HUES64 (cell line): Measurements from ENCODE around the gene PAN3.
A peak's percentile ranks its signal among the peaks of the same experiment; 100 is the strongest.

Source experiments
- H3K27ac ChIP-seq: 2 replicates; pipeline ENCODE4 v1.7.0; 2013; ENCODE audit warnings: low read depth, low read length, inconsistent platforms
- H3K27me3 ChIP-seq: 2 replicates; pipeline ENCODE4 v1.6.1; 2013; ENCODE audit warnings: mild to moderate bottlenecking, low read length; ENCODE audit not compliant: insufficient read depth
- H3K36me3 ChIP-seq: 2 replicates; pipeline ENCODE4 v1.6.1; 2013; ENCODE audit warnings: mild to moderate bottlenecking, low read length; ENCODE audit not compliant: insufficient read depth
- H3K4me1 ChIP-seq: 2 replicates; pipeline ENCODE4 v1.6.1; 2013; ENCODE audit warnings: mild to moderate bottlenecking, low read length, moderate library complexity; ENCODE audit not compliant: insufficient read depth
- H3K4me3 ChIP-seq: 2 replicates; pipeline ENCODE4 v1.5.1; 2013; ENCODE audit warnings: mild to moderate bottlenecking, low read length, moderate library complexity
- H3K9ac ChIP-seq: 2 replicates; pipeline ENCODE4 v1.6.1; 2013; ENCODE audit warnings: mild to moderate bottlenecking, low read depth, low read length
- H3K9me3 ChIP-seq: 2 replicates; pipeline ENCODE4 v1.6.1; 2013; ENCODE audit warnings: low read depth, low read length; ENCODE audit not compliant: insufficient read depth
- WGBS: fragments of 150-250, 120-280 bp; methylation state at CpG from one replicate; pipeline ENCODE4 v1.1.7; 2013; ENCODE audit warnings: missing lambda C conversion rate; 5-methylcytosine and 5-hydroxymethylcytosine counted together

Gene PAN3

GRCh38 chr13:28219408-28220099, 81.2 kb downstream of the PAN3 start:
- Histone ChIP-seq H3K4me1 (no peaks in the 10 kb centered on the region), H3K9me3 (no peaks in the 10 kb centered on the region), H3K27ac (no peak overlapping the region), H3K27me3 (no peaks in the 10 kb centered on the region), H3K9ac (no peak overlapping the region), H3K36me3 (peaks cover 35% of the 10 kb centered on the region), H3K4me3 (no peak overlapping the region)
- 93% methylated on average over 4 of the region's 4 CpGs for WGBS

- H3K27me3 ChIP-seq: no peaks in the 10 kb centered on the region
- no peak overlapping the region for H3K4me3 ChIP-seq
- peaks cover 34% of the 10 kb centered on the region for H3K36me3 ChIP-seq
- H3K27ac ChIP-seq: no peak overlapping the region
- H3K4me1 ChIP-seq: no peaks in the 10 kb centered on the region
- H3K9me3 ChIP-seq: no peaks in the 10 kb centered on the region
- no peak overlapping the region for H3K9ac ChIP-seq
- WGBS: 90% methylated on average over 3 of the region's 4 CpGs
Measured at GRCh38 chr13:28220166-28220565, 81.8 kb downstream of the PAN3 start.

DNA sequence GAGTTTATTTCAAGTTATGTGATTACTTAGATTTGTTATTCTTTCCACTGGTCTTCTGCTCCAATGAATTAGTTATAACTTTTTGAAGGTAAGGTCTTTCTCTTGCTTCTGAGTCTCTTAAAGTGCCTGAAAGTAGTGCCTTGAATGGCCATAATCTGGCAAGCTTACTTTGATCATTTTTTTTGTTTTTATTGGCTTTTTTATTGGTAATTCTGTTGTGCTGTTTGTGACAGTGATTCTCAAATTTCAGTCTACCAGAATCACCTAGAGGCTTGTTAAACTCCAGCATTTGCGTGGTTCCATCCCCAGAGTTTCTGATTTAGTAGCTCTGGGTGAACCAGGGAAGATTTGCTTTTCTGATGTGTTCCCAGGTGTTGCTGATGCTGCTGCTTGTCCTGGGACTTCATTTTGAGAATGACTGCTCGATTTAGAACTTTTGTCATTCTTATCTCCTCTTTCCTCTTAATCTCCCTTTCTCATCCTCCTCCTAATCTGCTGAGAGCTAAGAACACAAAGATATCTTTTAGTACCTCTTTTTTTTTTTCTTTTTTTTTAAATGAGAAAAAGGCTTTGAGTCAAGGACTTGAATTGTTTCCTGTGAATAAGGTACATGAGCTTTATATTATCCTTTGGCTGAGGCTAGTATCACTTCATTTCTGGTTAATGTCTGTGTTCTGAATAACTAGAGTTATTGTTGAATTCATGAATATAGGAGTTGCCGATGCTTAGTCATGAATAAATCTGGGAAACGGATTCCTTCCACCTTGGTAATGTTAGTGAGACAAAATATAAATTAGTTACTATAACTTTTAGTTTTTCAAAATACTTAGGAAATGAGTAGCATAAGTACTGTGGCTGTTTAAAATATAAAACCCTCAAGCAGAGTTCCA, 91.4 kb downstream of the PAN3 start:
- H3K9me3 ChIP-seq: no peaks in the 10 kb centered on the region
- H3K27me3 ChIP-seq: no peaks in the 10 kb centered on the region
- H3K4me3 ChIP-seq: no peak overlapping the region
- peaks cover 28% of the 10 kb centered on the region for H3K4me1 ChIP-seq
- H3K27ac ChIP-seq: peak overlapping the region; percentile 33; the same call in 1 of the 2 replicates
- 0 out of 2 replicates have a peak, but pooled peaks cover 3% of the 10 kb centered on the region for H3K36me3 ChIP-seq
- H3K9ac ChIP-seq: no peak overlapping the region
- 81% methylated on average over 3 of the region's 4 CpGs for WGBS

- Histone ChIP-seq H3K27ac (no peak overlapping the region), H3K9ac (no peak overlapping the region), H3K36me3 (no peaks in the 10 kb centered on the region), H3K4me3 (no peak overlapping the region), H3K9me3 (no peaks in the 10 kb centered on the region), H3K27me3 (no peaks in the 10 kb centered on the region), H3K4me1 (peaks cover 43% of the 10 kb centered on the region)
- 87% methylated on average over 1 of the region's 3 CpGs for WGBS
Measured at GRCh38 chr13:28231642-28232041, 93.3 kb downstream of the PAN3 start.

- Histone ChIP-seq H3K36me3 (peaks cover 32% of the 10 kb centered on the region), H3K27ac (peak overlapping the region; percentile 73; the same call in 1 of the 2 replicates), H3K4me3 (no peak overlapping the region), H3K27me3 (no peaks in the 10 kb centered on the region), H3K9ac (no peak overlapping the region), H3K9me3 (no peaks in the 10 kb centered on the region), H3K4me1 (peaks cover 45% of the 10 kb centered on the region)
- WGBS: 53% methylated on average over 2 of the region's 2 CpGs
Measured at GRCh38 chr13:28237944-28238343, 99.6 kb downstream of the PAN3 start.

- H3K4me1 ChIP-seq: peaks cover 39% of the 10 kb centered on the region
- H3K27me3 ChIP-seq: no peaks in the 10 kb centered on the region
- peaks cover 43% of the 10 kb centered on the region for H3K36me3 ChIP-seq
- no peak overlapping the region for H3K4me3 ChIP-seq
- no peak overlapping the region for H3K9ac ChIP-seq
- H3K9me3 ChIP-seq: no peaks in the 10 kb centered on the region
- 88% methylated on average over 2 of the region's 2 CpGs for WGBS
- H3K27ac ChIP-seq: peak overlapping the region; percentile 45; the same call in 1 of the 2 replicates
Measured at GRCh38 chr13:28239374-28239773, 101.0 kb downstream of the PAN3 start.

- Histone ChIP-seq H3K4me1 (no peaks in the 10 kb centered on the region; the same call in 1 of the 2 replicates), H3K4me3 (no peak overlapping the region), H3K36me3 (peaks cover 43% of the 10 kb centered on the region), H3K27me3 (no peaks in the 10 kb centered on the region), H3K9ac (no peak overlapping the region), H3K9me3 (no peaks in the 10 kb centered on the region), H3K27ac (no peak overlapping the region)
- 94% methylated on average over 1 of the region's 2 CpGs for whole genome bisulfite sequencing
Measured at GRCh38 chr13:28245465-28245864, 107.1 kb downstream of the PAN3 start.

- H3K4me3 ChIP-seq: no peak overlapping the region
- WGBS: 93% methylated on average over 1 of the region's 2 CpGs
- no peaks in the 10 kb centered on the region; the same call in 1 of the 2 replicates for H3K4me1 ChIP-seq
- no peak overlapping the region for H3K27ac ChIP-seq
- H3K9ac ChIP-seq: no peak overlapping the region
- H3K27me3 ChIP-seq: no peaks in the 10 kb centered on the region
- H3K36me3 ChIP-seq: peaks cover 32% of the 10 kb centered on the region
- H3K9me3 ChIP-seq: no peaks in the 10 kb centered on the region
Measured at GRCh38 chr13:28246891-28247290, 108.5 kb downstream of the PAN3 start.

- 100% methylated on average over 1 of the region's 1 CpG for WGBS
- H3K4me3 ChIP-seq: no peak overlapping the region
- H3K4me1 ChIP-seq: no peaks in the 10 kb centered on the region; the same call in 1 of the 2 replicates
- peaks cover 22% of the 10 kb centered on the region for H3K36me3 ChIP-seq
- H3K9me3 ChIP-seq: no peaks in the 10 kb centered on the region
- H3K27ac ChIP-seq: no peak overlapping the region
- no peak overlapping the region for H3K9ac ChIP-seq
- no peaks in the 10 kb centered on the region for H3K27me3 ChIP-seq
Measured at GRCh38 chr13:28248080-28248479, 109.7 kb downstream of the PAN3 start.

- Histone ChIP-seq H3K4me3 (no peak overlapping the region), H3K9ac (no peak overlapping the region), H3K27ac (no peak overlapping the region), H3K36me3 (peaks cover 12% of the 10 kb centered on the region; the same call in 1 of the 2 replicates), H3K4me1 (peaks cover 5% of the 10 kb centered on the region), H3K9me3 (no peaks in the 10 kb centered on the region), H3K27me3 (no peaks in the 10 kb centered on the region)
- 89% methylated on average over 10 of the region's 10 CpGs for WGBS
Measured at GRCh38 chr13:28250542-28250941, 112.2 kb downstream of the PAN3 start.

DNA sequence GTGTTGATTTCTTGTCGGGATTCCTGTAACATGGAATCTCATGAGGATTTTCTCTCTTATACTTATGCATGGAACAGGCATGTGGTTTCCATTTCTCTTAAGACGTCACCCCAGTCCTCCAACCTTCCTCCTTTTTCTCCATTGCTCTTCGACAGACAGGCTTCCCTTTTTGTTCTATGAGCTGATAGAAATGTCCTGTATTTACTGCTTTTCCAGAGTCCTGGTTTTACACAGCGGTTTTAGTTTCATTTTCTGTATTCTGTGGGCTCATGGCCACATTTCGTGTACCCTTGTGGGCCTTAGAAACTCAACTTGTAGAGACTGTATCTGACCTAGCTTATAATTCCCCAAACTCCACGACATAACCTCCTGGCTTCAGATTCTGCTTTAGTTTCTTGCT, 113.1 kb downstream of the PAN3 start:
- no peak overlapping the region for H3K4me3 ChIP-seq
- H3K27ac ChIP-seq: no peak overlapping the region
- WGBS: 92% methylated on average over 6 of the region's 6 CpGs
- peaks cover 11% of the 10 kb centered on the region for H3K36me3 ChIP-seq
- no peaks in the 10 kb centered on the region for H3K27me3 ChIP-seq
- H3K9me3 ChIP-seq: no peaks in the 10 kb centered on the region; the same call in 1 of the 2 replicates
- H3K9ac ChIP-seq: no peak overlapping the region
- H3K4me1 ChIP-seq: peaks cover 8% of the 10 kb centered on the region
